ENCODE data around the gene PHF8.

The PHF8 gene

GRCh38 chrX:53969540-53969939 lies 74.7 kb downstream of the PHF8 start:
- H3K27me3 Mint-ChIP-seq, result no peaks in the 10 kb centered on the region
- peaks cover 4% of the 10 kb centered on the region for H3K4me1 Mint-ChIP-seq (ENCODE audit: low read depth)
- H3K9me3 Mint-ChIP-seq, result no peaks in the 10 kb centered on the region
- H3K4me3 Mint-ChIP-seq, result no peak overlapping the region
- peaks cover 67% of the 10 kb centered on the region for H3K36me3 Mint-ChIP-seq (ENCODE audit: low read depth)
- no peak overlapping the region for H3K27ac Mint-ChIP-seq

GRCh38 chrX:53950130-53950733 lies 94.0 kb downstream of the PHF8 start:
- Mint-ChIP-seq H3K4me3 (no peak overlapping the region), H3K27ac (no peak overlapping the region)

GRCh38 chrX:53940180-53940579 lies 104.1 kb downstream of the PHF8 start:
- H3K9me3 Mint-ChIP-seq, result no peaks in the 10 kb centered on the region
- no peaks in the 10 kb centered on the region for H3K27me3 Mint-ChIP-seq
- H3K36me3 Mint-ChIP-seq (ENCODE audit: low read depth), result peaks cover 33% of the 10 kb centered on the region
- no peak overlapping the region for H3K27ac Mint-ChIP-seq
- H3K4me3 Mint-ChIP-seq, result no peak overlapping the region
- H3K4me1 Mint-ChIP-seq (ENCODE audit: low read depth), result peaks cover 14% of the 10 kb centered on the region

More at GRCh38 chrX:53950130-53950733, 94.0 kb downstream of the PHF8 start:
- no peaks in the 10 kb centered on the region for H3K4me1 Mint-ChIP-seq (ENCODE audit: low read depth)
- no peaks in the 10 kb centered on the region for H3K9me3 Mint-ChIP-seq
- no peaks in the 10 kb centered on the region for H3K27me3 Mint-ChIP-seq
- H3K36me3 Mint-ChIP-seq (ENCODE audit: low read depth), result peaks cover 34% of the 10 kb centered on the region

GRCh38 chrX:53939127-53939526 lies 105.1 kb downstream of the PHF8 start:
- H3K4me3 Mint-ChIP-seq, result no peak overlapping the region
- peaks cover 14% of the 10 kb centered on the region for H3K4me1 Mint-ChIP-seq (ENCODE audit: low read depth)
- H3K9me3 Mint-ChIP-seq, result no peaks in the 10 kb centered on the region
- peaks cover 33% of the 10 kb centered on the region for H3K36me3 Mint-ChIP-seq (ENCODE audit: low read depth)
- no peaks in the 10 kb centered on the region for H3K27me3 Mint-ChIP-seq
- H3K27ac Mint-ChIP-seq, result no peak overlapping the region

- Mint-ChIP-seq H3K4me3 (no peak overlapping the region), H3K9me3 (no peaks in the 10 kb centered on the region)
Measured at GRCh38 chrX:53930515-53931380, 113.5 kb downstream of the PHF8 start.

GRCh38 chrX:53926030-53926429 lies 118.2 kb downstream of the PHF8 start:
- Mint-ChIP-seq H3K9me3 (no peaks in the 10 kb centered on the region), H3K27me3 (no peaks in the 10 kb centered on the region), H3K27ac (no peak overlapping the region), H3K4me3 (no peak overlapping the region), H3K36me3 (ENCODE audit: low read depth) (no peaks in the 10 kb centered on the region), H3K4me1 (ENCODE audit: low read depth) (peaks cover 3% of the 10 kb centered on the region)

More at GRCh38 chrX:53930515-53931380, 113.5 kb downstream of the PHF8 start:
- Mint-ChIP-seq H3K36me3 (ENCODE audit: low read depth) (no peaks in the 10 kb centered on the region), H3K27me3 (no peaks in the 10 kb centered on the region), H3K4me1 (ENCODE audit: low read depth) (peaks cover 11% of the 10 kb centered on the region), H3K27ac (peak overlapping the region; percentile 11)

GRCh38 chrX:53918702-53919101 lies 125.6 kb downstream of the PHF8 start:
- no peaks in the 10 kb centered on the region for H3K4me1 Mint-ChIP-seq (ENCODE audit: low read depth)
- no peaks in the 10 kb centered on the region for H3K9me3 Mint-ChIP-seq
- no peak overlapping the region for H3K27ac Mint-ChIP-seq
- no peaks in the 10 kb centered on the region for H3K27me3 Mint-ChIP-seq
- H3K36me3 Mint-ChIP-seq (ENCODE audit: low read depth), result no peaks in the 10 kb centered on the region
- H3K4me3 Mint-ChIP-seq, result no peak overlapping the region

- Mint-ChIP-seq H3K36me3 (ENCODE audit: low read depth) (no peaks in the 10 kb centered on the region), H3K27ac (no peak overlapping the region), H3K4me1 (ENCODE audit: low read depth) (no peaks in the 10 kb centered on the region), H3K27me3 (no peaks in the 10 kb centered on the region), H3K9me3 (no peaks in the 10 kb centered on the region), H3K4me3 (no peak overlapping the region)
Measured at GRCh38 chrX:53900623-53901022, 143.7 kb downstream of the PHF8 start.

- Mint-ChIP-seq H3K27ac (no peak overlapping the region), H3K4me3 (no peak overlapping the region), H3K4me1 (ENCODE audit: low read depth) (no peaks in the 10 kb centered on the region), H3K36me3 (ENCODE audit: low read depth) (no peaks in the 10 kb centered on the region), H3K27me3 (no peaks in the 10 kb centered on the region), H3K9me3 (no peaks in the 10 kb centered on the region)
Measured at GRCh38 chrX:53895270-53895669, 149.0 kb downstream of the PHF8 start.
